Activated CD8-positive, alpha-beta memory T cell treated with anti-CD3 and anti-CD28 coated beads, Interleukin-2, amount 10 ng/mL, durations not matched to agents 7 days and 5 days (primary cell): Measurements from ENCODE around the gene CTNND1. TPM values are rescaled to one million over a fixed set of nuclear protein-coding genes. Genes with fewer than 3 reads are reported as not detected.

Experiments
- ATAC-seq: fragments of 150-1000 bp; cut with Tn5 transposase; one replicate; pipeline ENCODE4 v1.10.0; 2021; ENCODE audit warnings: moderate library complexity
- CTCF ChIA-PET: fragments of 350-600 bp; sonication (Branson Sonifier 250); formaldehyde crosslinking; loops from one replicate; lab custom pipeline; 2021; ENCODE audit warnings: antibody characterized with exemption; lab: Charles Lee
- DNase-seq: peaks from one replicate; pipeline ENCODE4 v3.0.0-alpha.2; 2020
- H3K27ac Mint-ChIP-seq: one replicate; pipeline ENCODE4 v1.8.0; 2021; ENCODE audit warnings: mild to moderate bottlenecking, mixed read lengths
- H3K27me3 Mint-ChIP-seq: one replicate; pipeline ENCODE4 v1.8.0; 2021; ENCODE audit warnings: mixed read lengths
- H3K36me3 Mint-ChIP-seq: one replicate; pipeline ENCODE4 v1.8.0; 2021; ENCODE audit warnings: mild to moderate bottlenecking, mixed read lengths
- H3K4me1 Mint-ChIP-seq: one replicate; pipeline ENCODE4 v1.8.0; 2021; ENCODE audit warnings: mixed read lengths
- H3K4me3 Mint-ChIP-seq: one replicate; pipeline ENCODE4 v1.8.0; 2021; ENCODE audit warnings: mild to moderate bottlenecking, moderate library complexity, mixed read lengths
- H3K9me3 Mint-ChIP-seq: one replicate; pipeline ENCODE4 v1.8.0; 2022; ENCODE audit warnings: low read depth, mixed read lengths
- total RNA-seq, 2 experiments: library from RNA; stranded (reverse); gene quantifications; one replicate each; pipeline ENCODE4 v1.2.3, GENCODE V29; 2021

The CTNND1 gene
- total RNA-seq, 2 experiments from 2014 or later, result 5.0 to 7.7 TPM

DNA sequence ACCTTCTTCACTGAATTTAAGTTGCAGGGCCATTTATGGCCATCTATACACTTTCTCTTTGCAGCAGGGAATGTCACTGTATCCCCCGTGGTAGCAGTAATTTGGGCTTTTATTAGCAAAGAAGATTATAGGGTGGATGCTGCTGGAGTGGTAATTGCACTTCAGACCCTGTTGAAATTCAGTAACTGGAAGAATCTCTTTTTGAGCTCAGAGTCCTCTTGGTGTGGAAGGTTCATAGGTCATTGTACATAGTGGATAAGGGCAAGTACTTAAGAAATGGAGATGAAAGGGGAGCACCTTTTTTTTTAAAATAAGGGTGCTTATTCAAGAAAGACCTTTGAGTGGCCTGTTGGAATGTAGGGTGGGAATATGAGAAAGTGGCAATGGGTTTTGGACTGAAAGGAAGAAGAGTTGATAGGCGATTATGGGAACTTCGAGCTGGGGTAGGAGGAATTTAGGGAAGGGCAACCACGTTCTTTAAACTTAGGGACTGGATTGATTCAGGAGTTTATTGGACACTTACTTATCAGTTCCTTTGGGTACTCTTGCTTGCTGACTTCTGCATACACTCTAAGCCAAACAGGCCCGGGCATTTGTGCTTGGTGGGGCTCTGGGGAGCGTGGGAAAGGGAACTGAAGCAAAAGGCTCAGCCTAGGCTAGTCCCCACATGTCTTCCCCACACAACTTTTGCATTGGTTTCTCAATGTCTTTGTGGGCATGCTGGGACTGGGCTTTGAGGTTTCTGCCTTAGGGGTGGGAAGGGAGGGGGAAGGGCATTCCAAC lies 26.5 kb downstream of the CTNND1 start:
- DNase-seq (no peak), ATAC-seq (no peak)
- Mint-ChIP-seq H3K4me1 (peaks cover 35% of the 10 kb centered on the region), H3K9me3 (no peaks in the 10 kb centered on the region), H3K27me3 (no peaks in the 10 kb centered on the region), H3K4me3 (no peak overlapping the region), H3K36me3 (peaks cover 3% of the 10 kb centered on the region), H3K27ac (no peak overlapping the region)
- CTCF ChIA-PET, result interaction anchor here (1.9 kb wide), 1 partner anchor 12 kb away, joined by 8 read pairs; no protein-coding TSS in a partner anchor

DNA sequence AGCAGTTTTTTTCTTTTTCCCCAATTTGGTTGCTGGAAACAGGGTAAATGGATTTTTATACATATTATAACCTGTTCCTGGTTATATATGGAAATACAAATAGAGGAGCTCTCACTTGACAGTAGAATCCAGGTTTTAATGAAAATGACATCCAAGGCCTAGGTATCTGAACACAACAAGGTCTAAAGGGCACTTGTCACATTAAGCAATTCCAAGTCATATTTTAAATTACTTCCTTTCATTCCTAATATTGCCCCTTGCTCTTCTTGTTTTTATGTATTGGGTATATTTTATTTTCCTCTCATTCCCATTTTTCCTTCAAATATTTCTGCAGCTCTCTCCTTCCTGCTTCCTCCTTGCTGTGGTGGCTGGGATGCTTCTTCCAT lies 27.1 kb downstream of the CTNND1 start:
- Mint-ChIP-seq H3K27me3 (no peaks in the 10 kb centered on the region), H3K27ac (no peak overlapping the region), H3K36me3 (peaks cover 3% of the 10 kb centered on the region), H3K4me3 (no peak overlapping the region), H3K9me3 (no peaks in the 10 kb centered on the region), H3K4me1 (peaks cover 41% of the 10 kb centered on the region)
- DNase-seq, result no peak
- CTCF ChIA-PET, result interaction anchor here (1.9 kb wide), 1 partner anchor 12 kb away, joined by 8 read pairs; no protein-coding TSS in a partner anchor
- ATAC-seq, result no peak

DNA sequence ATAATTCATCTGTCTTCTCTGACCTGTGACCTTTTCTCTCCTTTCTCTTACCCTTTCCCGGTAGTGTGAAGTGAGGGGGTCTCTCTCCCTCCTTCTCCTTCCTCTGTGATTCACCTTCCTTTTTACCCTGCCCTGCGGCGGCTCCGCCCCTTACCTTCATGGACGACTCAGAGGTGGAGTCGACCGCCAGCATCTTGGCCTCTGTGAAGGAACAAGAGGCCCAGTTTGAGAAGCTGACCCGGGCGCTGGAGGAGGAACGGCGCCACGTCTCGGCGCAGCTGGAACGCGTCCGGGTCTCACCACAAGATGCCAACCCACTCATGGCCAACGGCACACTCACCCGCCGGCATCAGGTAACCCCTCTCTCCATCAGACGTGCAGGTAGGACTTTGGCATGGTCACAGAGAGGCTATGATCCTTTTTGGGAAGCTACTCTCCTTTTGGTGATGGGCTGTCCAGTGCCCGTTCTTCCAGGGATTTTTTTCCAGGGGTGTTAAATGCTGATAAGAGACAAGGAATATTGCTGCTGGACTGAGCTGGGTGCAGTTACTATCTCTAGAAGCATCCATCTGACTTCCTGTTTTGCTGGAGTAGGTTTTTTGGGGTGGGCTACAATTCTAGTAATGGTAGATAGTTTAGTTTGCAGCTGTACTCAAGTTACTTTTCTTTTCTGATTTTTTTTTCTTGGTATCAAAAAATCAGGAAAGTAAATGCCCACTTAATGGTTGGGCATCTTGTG lies 29.9 kb downstream of the CTNND1 start:
- Mint-ChIP-seq H3K4me1 (peaks cover 47% of the 10 kb centered on the region), H3K27ac (peak overlapping the region; percentile 80), H3K36me3 (peaks cover 9% of the 10 kb centered on the region), H3K9me3 (no peaks in the 10 kb centered on the region), H3K27me3 (no peaks in the 10 kb centered on the region), H3K4me3 (peak overlapping the region; percentile 52)
- CTCF ChIA-PET, result interaction anchor here (1.2 to 2.3 kb wide), 2 partner anchors 10 to 68 kb away, joined by 3 to 8 read pairs; no protein-coding TSS in a partner anchor
- DNase-seq, result no peak
- ATAC-seq, result peak; percentile 5

DNA sequence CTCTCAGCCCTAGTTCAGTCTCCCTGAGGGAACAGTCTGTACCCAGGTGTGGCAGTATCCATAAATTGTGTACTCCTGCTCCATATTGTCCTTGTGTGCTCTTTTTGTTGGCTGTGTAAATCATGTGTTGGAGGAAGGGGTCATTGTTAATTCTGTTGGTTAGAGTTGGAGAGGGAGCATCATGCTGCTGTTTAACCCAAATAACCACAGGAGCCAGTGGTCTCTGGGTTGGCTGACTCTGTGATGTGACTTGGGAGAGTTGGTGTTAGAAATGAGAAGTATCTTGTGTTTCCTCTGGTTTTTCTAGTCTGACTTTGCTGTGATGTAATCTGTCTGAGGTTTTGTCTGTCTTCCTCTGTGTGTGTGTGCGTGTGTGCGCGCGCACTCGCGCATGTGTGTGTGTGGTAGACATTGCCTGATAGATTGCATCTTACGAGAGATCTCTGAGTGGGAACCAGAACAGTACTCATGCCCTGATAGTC lies 30.5 kb downstream of the CTNND1 start:
- H3K9me3 Mint-ChIP-seq, result no peaks in the 10 kb centered on the region
- peak overlapping the region; percentile 52 for H3K4me3 Mint-ChIP-seq
- H3K27me3 Mint-ChIP-seq, result no peaks in the 10 kb centered on the region
- peaks cover 9% of the 10 kb centered on the region for H3K36me3 Mint-ChIP-seq
- peak overlapping the region; percentile 80 for H3K27ac Mint-ChIP-seq
- H3K4me1 Mint-ChIP-seq, result peaks cover 47% of the 10 kb centered on the region
- CTCF ChIA-PET, result interaction anchor here (2.3 kb wide), 1 partner anchor 9 kb away, joined by 8 read pairs; no protein-coding TSS in a partner anchor
- peak; percentile 94 for ATAC-seq
- peak; percentile 92 for DNase-seq

DNA sequence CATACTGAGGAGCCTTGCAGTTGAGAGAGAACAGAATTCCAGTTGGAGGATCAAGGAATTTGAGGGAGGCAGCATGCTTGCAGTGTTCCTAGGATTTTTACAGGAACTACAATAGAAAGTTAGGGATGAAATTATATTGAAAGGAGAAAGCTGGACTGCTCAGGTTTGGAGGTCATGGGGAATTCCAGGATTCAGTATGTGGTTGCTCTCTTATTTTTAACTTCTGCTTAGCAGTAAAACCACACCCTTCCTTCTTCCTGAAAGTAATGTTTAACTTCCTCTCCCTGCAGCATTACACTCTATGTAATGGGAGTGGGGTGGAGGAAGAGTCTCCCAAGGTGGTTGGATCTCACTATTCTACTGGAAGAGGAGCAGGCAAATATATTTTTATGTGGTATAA lies 31.3 kb downstream of the CTNND1 start:
- ATAC-seq (no peak), DNase-seq (no peak)
- CTCF ChIA-PET, result interaction anchor here (2.3 kb wide), 1 partner anchor 8 kb away, joined by 8 read pairs; no protein-coding TSS in a partner anchor
- Mint-ChIP-seq H3K4me1 (peaks cover 46% of the 10 kb centered on the region), H3K4me3 (peak overlapping the region; percentile 52), H3K27ac (peak overlapping the region; percentile 80), H3K27me3 (no peaks in the 10 kb centered on the region), H3K9me3 (no peaks in the 10 kb centered on the region), H3K36me3 (peaks cover 9% of the 10 kb centered on the region)

DNA sequence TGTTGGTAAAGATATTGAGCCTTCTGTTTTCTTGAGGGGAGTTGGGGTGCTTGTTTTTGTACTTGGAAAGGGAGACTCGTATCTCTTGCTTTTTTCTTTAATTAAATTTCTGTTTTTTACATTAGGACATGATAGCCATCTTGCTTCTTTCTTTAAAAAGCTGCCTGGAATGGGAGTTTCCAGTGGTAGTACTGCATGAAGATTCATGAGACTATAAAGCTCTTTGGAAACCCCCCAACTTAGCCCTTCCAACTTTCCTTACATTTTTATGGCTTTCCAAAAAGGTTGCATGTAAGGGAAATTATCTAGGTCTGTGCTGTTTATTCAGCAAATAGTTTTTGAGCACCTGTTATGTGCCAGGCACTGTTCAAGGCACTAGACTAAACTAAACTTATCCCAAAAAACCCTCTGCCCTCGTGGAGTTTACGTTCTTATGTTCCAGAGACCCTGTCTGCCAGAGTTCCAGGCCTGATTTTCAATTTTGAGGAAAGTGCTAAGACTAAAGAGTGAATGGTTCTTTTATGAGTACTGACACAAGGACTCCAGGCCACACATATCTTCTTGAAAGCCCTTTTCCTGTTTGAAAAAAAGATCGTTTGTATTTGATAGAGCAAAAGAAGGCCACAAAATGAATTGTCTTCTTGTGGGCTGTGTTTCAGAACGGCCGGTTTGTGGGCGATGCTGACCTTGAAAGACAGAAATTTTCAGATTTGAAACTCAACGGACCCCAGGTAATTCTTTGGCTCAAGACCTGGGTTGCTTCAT lies 31.9 kb downstream of the CTNND1 start:
- DNase-seq (no peak), ATAC-seq (no peak)
- no peaks in the 10 kb centered on the region for H3K27me3 Mint-ChIP-seq
- CTCF ChIA-PET, result no interaction called here
- H3K4me3 Mint-ChIP-seq, result peak overlapping the region; percentile 52
- H3K36me3 Mint-ChIP-seq, result peaks cover 9% of the 10 kb centered on the region
- peaks cover 44% of the 10 kb centered on the region for H3K4me1 Mint-ChIP-seq
- peak overlapping the region; percentile 80 for H3K27ac Mint-ChIP-seq
- no peaks in the 10 kb centered on the region for H3K9me3 Mint-ChIP-seq

DNA sequence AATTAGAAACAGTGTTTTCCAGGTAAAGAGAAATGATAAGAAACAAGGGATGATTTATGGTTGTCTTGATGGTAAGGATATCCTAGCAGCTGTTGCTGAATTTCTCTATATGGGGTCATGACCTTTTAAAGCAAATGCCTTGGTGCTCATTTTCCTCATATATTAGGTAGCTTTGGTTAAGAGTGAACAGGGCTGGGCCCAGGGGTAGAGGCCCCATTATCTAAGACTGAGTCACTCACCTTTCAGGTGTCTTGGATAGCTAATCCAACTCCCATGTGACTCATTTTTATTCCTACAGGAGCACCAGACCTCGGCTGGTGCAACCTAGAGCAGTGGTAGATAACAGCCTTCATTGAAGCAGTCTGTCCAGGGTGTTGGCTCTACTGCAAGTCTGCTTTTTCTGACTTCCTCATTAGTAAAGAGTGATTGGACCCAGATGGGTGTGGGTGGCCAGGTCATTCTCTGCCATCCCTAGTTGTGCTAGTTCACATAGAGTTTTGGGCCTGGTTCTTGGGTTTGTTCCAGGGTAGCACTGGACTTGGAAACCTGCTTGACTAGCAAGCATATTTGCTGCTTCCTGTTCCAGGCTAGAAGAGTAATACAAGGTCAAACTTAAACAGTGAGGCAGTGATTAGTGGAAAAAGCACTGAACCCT lies 37.4 kb downstream of the CTNND1 start:
- Mint-ChIP-seq H3K9me3 (no peaks in the 10 kb centered on the region), H3K4me3 (no peak overlapping the region), H3K27me3 (no peaks in the 10 kb centered on the region), H3K36me3 (peaks cover 8% of the 10 kb centered on the region), H3K4me1 (peaks cover 32% of the 10 kb centered on the region), H3K27ac (peak overlapping the region; percentile 27)
- CTCF ChIA-PET, result interaction anchor here (1.5 to 4.4 kb wide), 8 partner anchors 13 to 341 kb away, joined by 3 to 39 read pairs (median 16); partner anchors contain the start of genes BTBD18, MED19, SELENOH and TMX2
- no peak for DNase-seq
- no peak for ATAC-seq

DNA sequence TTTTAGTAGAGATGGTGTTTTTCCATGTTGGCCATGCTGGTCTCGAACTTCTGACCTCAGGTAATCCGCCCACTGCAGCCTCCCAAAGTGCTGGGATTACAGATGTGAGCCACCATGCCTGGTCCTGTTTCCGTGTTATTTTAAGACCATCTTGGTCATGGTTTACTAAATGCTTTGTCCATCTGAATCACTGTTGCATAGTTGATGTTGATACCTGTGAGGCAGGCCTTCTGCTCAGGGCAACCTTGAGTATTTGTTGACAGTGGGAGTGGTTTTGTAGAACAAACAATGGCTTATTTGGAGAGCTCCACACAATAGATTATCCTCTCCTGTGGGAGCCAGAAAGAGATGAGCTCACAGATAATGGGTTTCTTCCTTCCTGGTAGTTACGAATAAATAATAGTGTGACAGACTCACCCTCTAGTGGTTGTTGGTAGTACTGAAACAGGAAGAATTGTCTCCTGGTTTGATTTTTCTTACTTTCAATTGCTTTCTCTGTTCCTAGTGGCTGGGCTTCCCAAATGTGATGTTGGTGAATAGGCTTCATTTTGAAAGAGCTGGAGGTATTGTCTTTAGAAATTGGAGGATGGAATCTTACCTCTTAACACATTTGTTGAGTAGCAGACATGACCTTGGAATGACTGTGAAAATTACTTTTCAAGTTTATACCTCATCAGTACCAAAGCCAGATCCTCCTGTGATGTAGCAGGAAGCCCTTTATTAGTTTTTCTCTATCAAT lies 39.0 kb downstream of the CTNND1 start:
- H3K9me3 Mint-ChIP-seq, result no peaks in the 10 kb centered on the region
- no peaks in the 10 kb centered on the region for H3K27me3 Mint-ChIP-seq
- peaks cover 27% of the 10 kb centered on the region for H3K4me1 Mint-ChIP-seq
- no peak overlapping the region for H3K4me3 Mint-ChIP-seq
- peak overlapping the region; percentile 75 for H3K27ac Mint-ChIP-seq
- ATAC-seq (peak; percentile 93), DNase-seq (no peak)
- peaks cover 5% of the 10 kb centered on the region for H3K36me3 Mint-ChIP-seq
- CTCF ChIA-PET, result interaction anchor here (0.6 to 4.4 kb wide), 54 partner anchors 9 to 1344 kb away, joined by 3 to 39 read pairs (median 6); partner anchors contain the start of genes BTBD18, CLP1, CTNND1 and MED19

DNA sequence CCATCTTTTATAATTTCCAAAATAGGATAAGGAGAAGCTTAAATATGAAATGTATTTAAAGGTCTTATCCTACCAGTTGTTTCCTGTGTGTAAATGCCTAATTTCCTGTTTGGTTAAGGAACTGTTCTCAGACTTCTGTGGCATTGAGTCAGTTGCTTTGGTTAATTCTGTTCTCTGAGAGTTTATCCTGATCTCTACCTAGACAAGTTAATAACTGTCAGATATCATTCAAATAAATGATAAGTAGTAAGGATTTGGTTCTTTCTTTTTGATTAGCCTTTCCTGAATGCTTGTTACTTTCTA lies 39.5 kb downstream of the CTNND1 start:
- Mint-ChIP-seq H3K4me1 (peaks cover 27% of the 10 kb centered on the region), H3K27me3 (no peaks in the 10 kb centered on the region), H3K4me3 (no peak overlapping the region), H3K9me3 (no peaks in the 10 kb centered on the region), H3K27ac (peak overlapping the region; percentile 22), H3K36me3 (peaks cover 2% of the 10 kb centered on the region)
- CTCF ChIA-PET, result interaction anchor here (0.8 to 4.4 kb wide), 47 partner anchors 8 to 1344 kb away, joined by 3 to 39 read pairs (median 7); partner anchors contain the start of genes BTBD18, CLP1, CTNND1 and MED19
- ATAC-seq (peak; percentile 31), DNase-seq (no peak)

DNA sequence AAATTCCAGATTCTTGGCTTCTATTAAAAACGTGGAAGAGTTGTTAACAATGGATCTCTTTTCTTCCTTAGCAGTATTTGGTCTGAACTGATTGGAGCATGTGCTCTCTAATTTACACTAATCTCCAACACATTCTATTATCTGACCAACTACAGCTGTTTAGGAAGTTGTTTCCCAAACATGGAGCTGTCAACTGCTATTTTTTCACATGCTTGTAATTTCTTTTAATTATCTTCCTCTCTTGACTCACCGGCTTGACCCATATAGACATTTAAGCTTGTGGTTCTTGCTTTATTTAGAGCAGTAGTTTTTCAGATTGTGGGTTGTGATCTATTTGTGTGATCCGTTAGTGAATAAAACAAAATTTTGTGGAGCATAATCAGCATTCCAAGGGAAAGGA lies 40.8 kb downstream of the CTNND1 start:
- CTCF ChIA-PET, result interaction anchor here (1.1 to 4.4 kb wide), 5 partner anchors 51 to 311 kb away, joined by 3 to 39 read pairs (median 4); partner anchors contain the start of genes BTBD18 and UBE2L6
- peaks cover 27% of the 10 kb centered on the region for H3K4me1 Mint-ChIP-seq
- H3K27ac Mint-ChIP-seq, result no peak overlapping the region
- no peak overlapping the region for H3K4me3 Mint-ChIP-seq
- no peak for ATAC-seq
- H3K36me3 Mint-ChIP-seq, result peaks cover 2% of the 10 kb centered on the region
- H3K9me3 Mint-ChIP-seq, result no peaks in the 10 kb centered on the region
- DNase-seq, result no peak
- H3K27me3 Mint-ChIP-seq, result no peaks in the 10 kb centered on the region

DNA sequence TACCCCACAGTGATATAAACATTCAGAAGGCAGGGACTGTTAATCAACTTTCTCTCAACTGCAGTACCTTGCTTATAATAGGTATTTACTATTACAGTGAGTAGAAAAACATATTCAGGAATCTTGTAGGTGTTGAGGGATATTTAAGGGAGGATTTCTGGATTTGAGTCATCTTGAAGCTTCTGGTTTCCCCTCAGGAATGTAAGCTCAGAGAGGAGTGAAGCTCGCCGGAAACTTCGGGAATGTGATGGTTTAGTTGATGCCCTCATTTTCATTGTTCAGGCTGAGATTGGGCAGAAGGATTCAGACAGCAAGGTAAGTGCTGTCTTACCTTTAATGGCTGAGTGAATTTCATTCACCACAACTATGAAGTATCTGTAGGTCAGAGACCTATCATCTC lies 42.9 kb downstream of the CTNND1 start:
- H3K4me1 Mint-ChIP-seq, result peaks cover 15% of the 10 kb centered on the region
- H3K4me3 Mint-ChIP-seq, result no peak overlapping the region
- CTCF ChIA-PET, result no interaction called here
- no peaks in the 10 kb centered on the region for H3K9me3 Mint-ChIP-seq
- no peak for DNase-seq
- H3K36me3 Mint-ChIP-seq, result peaks cover 2% of the 10 kb centered on the region
- no peaks in the 10 kb centered on the region for H3K27me3 Mint-ChIP-seq
- ATAC-seq, result no peak
- no peak overlapping the region for H3K27ac Mint-ChIP-seq

DNA sequence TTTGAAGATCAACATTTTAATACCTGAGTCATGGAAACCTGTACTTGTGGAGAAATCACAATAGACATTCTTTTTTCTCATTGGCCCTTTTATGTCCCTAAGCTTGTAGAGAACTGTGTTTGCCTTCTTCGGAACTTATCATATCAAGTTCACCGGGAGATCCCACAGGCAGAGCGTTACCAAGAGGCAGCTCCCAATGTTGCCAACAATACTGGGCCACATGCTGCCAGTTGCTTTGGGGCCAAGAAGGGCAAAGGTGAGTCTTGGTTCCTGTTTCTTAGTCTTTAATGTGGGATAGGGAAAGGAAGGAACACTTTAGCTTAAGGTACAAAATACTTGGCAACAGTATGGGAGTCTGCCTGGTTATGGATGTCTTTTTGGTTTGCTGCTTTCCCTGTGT lies 44.2 kb downstream of the CTNND1 start:
- Mint-ChIP-seq H3K4me1 (peaks cover 9% of the 10 kb centered on the region), H3K27ac (no peak overlapping the region), H3K36me3 (peaks cover 2% of the 10 kb centered on the region), H3K9me3 (no peaks in the 10 kb centered on the region), H3K27me3 (no peaks in the 10 kb centered on the region), H3K4me3 (no peak overlapping the region)
- ATAC-seq, result no peak
- CTCF ChIA-PET, result no interaction called here
- no peak for DNase-seq
